OCI-LY3 (cell line): ENCODE data around the gene ACO1.

Source experiments
- CTCF ChIP-seq: fragments of 200-600, 300-600 bp; sonication (generic); IDR thresholded peaks from 2 replicates; pipeline ENCODE4 v1.5.1; 2014; ENCODE audit warnings: antibody characterized with exemption, low read length, low read depth
- EZH2phosphoT487 ChIP-seq: fragments of 200-600 bp; shearing (Covaris generic); IDR thresholded peaks from 2 replicates; pipeline ENCODE4 v1.6.1; 2018; ENCODE audit warnings: antibody characterized with exemption, mixed run types, low read depth

GRCh38 chr9:32340361-32340760 is 44.1 kb upstream of the ACO1 start:
- TF ChIP-seq CTCF: no peak
- TF ChIP-seq EZH2phosphoT487: no peak
